GM10266 (cell line): ENCODE measurements around the gene SCAF1.
"Not testable (repeated sequence)": the region's sequence is repeated elsewhere in the genome, so short reads cannot be mapped to it uniquely, and the experiment has no call there.

Experiments
- DNase-seq: peaks from one replicate; pipeline ENCODE4 v3.0.0; 2012; ENCODE audit errors: extremely low spot score
- TF ChIP-seq, protein P1 (sequence below): IDR thresholded peaks from 2 replicates; pipeline ENCODE4 v1.5.1; 2012; ENCODE audit warnings: mild to moderate bottlenecking, low read depth; ENCODE audit not compliant: control insufficient read depth, insufficient read depth; ENCODE audit errors: missing control alignments

The SCAF1 gene

DNA sequence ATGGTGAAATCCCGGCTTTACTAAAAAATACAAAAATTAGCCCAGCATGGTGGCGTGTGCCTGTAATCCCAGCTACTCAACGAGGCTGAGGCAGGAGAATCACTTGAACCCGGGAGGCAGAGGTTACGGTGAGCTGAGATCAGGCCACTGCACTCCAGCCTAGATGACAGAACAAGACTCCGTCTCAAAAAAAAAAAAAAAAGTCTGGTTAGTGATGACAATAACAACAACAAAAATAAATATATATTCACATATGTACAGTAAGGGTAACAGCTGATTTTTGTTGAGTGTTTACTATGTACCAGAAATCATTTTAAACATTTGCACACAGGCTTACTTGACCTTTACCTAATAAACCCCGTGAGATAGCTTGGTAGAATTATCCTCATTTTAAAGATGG lies 25.1 kb upstream of the SCAF1 start:
- TF ChIP-seq, protein P1, sequence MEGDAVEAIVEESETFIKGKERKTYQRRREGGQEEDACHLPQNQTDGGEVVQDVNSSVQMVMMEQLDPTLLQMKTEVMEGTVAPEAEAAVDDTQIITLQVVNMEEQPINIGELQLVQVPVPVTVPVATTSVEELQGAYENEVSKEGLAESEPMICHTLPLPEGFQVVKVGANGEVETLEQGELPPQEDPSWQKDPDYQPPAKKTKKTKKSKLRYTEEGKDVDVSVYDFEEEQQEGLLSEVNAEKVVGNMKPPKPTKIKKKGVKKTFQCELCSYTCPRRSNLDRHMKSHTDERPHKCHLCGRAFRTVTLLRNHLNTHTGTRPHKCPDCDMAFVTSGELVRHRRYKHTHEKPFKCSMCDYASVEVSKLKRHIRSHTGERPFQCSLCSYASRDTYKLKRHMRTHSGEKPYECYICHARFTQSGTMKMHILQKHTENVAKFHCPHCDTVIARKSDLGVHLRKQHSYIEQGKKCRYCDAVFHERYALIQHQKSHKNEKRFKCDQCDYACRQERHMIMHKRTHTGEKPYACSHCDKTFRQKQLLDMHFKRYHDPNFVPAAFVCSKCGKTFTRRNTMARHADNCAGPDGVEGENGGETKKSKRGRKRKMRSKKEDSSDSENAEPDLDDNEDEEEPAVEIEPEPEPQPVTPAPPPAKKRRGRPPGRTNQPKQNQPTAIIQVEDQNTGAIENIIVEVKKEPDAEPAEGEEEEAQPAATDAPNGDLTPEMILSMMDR, result no peak
- DNase-seq, result no peak

DNA sequence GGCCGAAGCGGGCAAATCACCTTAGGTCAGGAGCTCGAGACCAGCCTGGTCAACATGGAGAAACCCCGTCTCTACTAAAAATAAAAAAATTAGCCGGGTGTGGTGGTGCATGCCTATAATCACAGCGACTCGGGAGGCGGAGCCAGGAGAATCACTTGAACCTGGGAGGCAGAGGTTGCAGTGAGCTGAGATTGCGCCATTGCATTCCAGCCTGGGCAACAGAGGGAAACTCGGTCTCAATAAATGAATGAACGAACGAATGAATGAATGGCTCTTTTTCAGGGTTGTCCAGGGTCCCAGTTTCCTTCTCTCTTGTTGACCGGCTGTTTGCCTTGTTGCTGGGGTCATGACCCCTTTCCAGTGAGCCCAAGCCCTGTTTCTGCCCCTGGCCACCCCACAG lies 24.1 kb upstream of the SCAF1 start:
- DNase-seq, result not testable (repeated sequence)

DNA sequence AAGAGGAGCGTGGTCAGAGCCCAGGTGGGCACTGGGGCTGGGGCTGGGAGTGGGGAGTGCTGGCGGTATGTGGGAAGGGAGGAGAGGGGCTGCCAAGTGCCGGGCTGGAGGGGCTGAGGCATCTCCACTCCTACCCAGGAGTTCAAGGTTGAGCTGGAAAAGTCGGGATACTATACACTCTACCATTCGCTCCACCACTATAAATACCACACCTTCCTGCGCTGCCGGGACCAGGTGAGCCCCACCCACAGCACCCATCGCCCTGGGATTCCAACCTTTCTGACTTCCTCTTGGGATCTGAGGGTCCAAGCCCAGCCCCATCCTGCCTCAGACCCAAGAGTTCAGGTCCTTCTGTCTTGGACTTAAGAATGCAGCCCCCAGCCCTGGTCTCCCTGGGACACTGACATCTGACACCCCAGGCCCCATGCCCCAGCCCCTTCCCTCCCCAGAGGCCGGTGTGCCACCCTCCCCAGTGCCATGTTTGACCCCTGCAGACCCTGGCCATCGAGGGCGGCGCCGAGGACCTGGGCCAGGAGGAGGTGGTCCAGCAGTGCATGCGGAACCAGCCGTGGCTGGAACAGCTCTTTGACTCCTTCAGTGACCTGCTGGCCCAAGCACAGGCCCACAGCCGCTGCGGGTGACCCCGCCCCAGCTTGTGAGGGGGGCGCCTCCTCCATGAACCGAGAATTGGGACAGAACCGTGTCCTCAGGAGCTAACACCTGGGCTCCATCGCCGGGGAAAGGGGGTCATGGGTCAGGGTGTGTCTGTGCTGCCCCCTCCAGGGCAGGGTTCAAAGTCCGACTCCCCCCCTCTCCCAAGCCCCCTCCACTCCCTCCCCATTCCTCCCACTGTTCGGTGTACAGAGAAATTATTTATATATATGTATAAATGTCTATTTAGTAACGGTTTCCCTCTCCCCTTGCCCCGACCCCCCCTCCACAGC lies 16.8 kb upstream of the SCAF1 start:
- TF ChIP-seq, protein P1, result no peak

DNA sequence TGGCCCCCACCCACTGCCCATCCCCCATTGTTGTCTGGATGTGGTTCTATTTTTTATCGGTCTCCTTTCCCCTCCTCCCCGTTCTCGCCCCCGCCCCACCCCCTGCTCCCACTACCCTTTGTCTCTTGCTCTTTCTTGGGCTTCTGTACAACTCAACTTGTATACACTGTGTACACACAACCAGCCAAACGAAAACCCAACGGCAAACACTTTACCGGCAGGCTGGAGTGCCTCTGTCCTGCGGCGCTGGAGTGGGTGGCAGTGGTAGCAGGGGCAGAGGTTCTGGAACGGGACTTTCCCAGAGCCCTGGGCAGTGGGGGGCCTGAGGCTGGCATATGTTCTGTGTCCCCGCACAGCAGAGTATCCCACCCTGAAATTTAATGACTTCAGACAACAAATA lies 15.8 kb upstream of the SCAF1 start:
- no peak for DNase-seq
- TF ChIP-seq, protein P1, result no peak

More for the DNA sequence above, 16.8 kb upstream of the SCAF1 start:
- no peak for DNase-seq

DNA sequence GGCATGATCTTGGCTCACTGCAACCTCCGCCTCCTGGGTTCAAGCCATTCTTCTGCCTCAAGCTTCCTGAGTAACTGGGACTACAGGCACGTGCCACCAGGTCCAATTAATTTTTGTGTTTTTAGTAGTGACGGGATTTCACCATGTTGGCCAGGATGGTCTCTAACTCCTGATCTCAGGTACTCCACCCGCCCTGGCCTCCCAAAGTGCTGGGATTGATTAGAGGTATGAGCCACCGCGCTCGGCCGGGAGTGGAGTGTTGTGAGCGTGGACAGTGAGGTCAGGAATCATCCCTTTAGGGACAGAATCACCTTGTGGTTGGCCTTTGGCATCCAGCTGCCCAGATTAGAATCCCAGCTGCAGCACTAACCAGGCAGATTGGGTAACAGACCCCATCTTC lies 12.3 kb upstream of the SCAF1 start:
- no peak for DNase-seq
- TF ChIP-seq, protein P1, result no peak

DNA sequence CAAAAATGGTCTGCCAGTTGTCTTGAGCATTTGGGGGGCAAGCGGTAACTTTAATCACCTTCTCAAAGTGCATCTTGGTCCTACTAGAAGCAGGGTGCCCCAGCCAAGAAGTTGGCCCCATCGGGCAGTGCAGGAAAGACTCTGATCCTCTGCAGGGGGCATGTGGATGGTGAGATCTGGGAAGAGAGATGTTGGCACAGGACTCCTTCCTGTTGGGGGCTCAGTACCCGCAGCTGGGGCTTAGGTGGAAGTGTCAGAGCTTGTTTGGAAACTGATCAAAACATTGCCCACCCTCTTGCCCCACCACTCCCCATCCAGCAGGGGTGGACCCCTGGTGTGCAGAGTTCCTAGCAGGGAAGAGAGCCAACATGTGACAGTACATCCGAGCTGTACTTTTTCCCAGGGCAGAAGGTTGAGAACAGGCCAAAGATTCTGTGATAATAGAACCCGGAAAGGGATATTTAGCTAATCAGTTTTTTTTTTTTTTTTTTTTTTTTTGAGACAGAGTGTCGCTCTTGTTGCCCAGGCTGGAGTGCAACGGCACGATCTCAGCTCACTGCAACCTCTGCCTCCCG lies 10.9 kb upstream of the SCAF1 start:
- TF ChIP-seq, protein P1, result no peak
- no peak for DNase-seq

DNA sequence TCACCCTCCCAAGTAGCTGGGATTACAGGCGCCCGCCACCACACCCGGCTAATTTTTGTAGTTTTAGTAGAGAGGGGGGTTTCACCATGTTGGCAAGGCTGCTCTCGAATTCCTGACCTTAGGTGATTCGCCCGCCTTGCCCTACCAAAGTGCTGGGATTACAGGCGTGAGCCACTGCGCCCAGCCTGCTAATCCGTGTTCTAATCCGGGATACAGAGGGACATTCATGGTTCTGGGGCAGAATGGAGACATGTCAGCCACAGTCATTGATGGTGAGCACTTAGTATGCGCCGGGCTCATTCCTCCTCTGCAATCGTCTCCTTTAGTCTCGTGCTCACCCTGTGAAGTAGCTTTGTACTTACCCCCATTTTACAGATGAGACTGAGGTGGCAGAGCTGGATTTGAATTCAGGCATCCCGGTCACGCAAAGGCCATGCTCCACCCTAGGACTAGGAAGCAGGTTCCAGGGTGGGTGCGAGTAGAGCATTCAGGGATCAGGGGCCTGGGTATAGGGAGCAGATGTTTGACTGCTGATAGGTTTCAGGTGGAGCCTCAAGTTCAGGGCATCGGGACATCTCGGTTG lies 10.3 kb upstream of the SCAF1 start:
- TF ChIP-seq, protein P1, result no peak
- DNase-seq, result no peak
